CD1c-positive myeloid dendritic cell (primary cell): Measurements from ENCODE around the gene UBALD1.

Source experiments
- DNase-seq: peaks from one replicate; pipeline ENCODE4 v3.0.0-alpha.2; 2016; ENCODE audit errors: extremely low spot score

Gene UBALD1

DNA sequence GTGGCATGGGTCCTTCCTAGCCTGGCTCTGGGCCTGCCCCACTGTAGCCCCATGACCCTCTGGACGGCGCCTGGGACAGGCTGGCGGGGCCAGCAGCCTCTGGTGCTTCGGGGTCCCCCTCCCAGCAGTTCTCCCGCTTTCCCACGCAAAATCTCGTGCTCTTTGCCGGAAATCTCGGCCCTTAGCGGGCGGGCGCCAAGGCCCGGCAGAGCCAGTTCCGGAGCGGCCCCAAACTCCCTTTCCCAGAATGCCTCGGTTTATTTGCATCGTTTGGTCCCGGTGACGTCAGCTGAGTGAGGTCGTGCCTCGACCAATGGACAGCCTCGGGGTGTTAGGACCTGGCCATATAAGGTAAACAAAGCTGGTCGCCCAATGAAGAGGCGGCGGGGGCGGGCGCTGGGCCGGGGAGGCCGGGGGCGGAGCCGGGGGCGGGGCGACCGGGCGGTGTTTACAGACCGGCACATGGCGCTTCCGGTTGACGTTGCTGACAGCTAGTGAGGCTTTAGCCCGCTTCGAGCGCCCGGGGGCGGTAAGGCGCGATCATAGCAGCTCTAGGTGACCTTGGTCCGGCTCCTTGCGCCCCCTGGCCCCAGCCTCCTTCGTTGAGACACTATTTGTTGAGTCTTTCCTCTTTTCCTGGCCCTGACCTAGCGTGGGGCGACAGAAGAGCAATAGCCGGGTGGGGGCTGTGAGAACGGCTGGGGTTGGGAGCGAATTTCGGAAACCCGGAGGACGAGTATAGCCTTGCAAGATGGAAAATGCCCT is 1.5 kb upstream of the UBALD1 start:
- DNase-seq = peak; percentile 100

DNA sequence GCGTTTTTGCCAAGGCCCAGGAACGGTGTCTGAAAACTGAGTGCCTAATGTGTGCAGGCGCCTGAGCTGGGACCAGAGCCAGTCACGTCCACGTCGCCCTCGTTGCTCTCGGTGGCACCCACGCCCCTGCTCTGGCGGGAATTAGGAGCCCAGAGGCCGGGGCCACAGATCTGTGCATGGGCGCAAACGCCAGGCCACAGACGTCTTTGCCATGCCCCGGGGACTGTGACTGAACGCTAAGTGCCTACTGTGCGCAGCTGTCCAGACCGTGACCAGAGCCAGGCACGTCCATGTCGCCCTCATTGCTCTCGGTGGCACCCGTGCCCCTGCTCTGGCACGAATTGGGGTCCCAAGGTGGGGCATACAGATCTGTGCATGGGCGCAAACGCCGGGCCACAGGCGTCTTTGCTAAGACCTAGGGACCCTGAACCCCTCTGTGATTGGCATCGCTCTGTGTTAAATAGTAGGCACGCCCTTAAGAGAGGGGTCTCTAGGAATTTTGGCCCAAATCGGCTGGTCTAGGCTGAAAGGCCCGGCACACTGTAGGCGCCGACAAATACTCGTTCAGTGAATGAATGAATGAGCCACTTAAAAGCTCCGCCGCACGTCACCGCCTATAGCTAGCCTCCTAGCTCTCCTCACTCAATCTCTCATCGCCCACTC is 827 bp upstream of the UBALD1 start:
- no peak for DNase-seq

DNA sequence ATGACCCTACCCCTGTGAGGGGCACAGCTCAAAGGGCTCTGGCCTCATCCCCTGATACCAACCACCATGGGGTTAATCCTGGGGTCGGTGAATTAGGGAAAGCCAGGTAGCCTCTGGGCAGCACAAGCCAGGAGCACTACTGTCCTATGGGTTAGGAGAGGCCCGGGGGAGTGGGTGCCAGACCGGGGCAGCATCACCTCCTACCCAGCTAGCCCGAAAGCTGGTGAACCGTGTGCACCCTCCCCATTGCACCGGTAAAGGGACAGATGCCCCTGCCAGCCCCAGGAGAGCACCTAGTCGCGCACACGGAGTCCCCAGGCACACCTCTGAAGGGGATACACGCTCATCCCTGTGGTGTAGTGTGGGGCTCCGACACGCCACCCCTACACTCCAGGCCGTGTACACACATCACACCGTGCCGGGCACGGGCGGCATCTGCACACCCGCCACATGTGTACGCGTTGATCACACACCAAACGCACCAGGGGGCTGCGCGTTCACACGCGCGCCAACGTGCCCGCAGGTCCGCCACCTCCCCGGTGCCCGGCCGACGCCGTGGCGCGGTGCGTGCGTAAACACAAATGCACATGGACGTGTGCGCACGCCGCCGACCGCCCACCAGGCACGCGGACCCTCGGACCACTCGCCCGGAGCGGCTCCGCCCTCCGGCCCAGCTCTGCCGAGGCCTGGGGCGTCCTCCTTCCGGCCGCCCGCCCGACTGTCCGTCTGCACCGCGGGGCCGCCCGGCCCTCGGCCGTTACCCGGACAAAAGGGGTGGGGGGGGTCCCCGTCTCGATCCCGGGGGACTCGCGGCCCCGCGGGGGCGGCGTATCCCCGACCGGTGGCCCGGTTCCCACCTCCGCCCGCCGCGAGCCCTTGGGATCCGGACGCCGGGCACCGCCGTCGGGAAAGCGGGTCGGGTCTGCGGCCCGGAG is 785 bp downstream of the UBALD1 start:
- peak; percentile 45 for DNase-seq

DNA sequence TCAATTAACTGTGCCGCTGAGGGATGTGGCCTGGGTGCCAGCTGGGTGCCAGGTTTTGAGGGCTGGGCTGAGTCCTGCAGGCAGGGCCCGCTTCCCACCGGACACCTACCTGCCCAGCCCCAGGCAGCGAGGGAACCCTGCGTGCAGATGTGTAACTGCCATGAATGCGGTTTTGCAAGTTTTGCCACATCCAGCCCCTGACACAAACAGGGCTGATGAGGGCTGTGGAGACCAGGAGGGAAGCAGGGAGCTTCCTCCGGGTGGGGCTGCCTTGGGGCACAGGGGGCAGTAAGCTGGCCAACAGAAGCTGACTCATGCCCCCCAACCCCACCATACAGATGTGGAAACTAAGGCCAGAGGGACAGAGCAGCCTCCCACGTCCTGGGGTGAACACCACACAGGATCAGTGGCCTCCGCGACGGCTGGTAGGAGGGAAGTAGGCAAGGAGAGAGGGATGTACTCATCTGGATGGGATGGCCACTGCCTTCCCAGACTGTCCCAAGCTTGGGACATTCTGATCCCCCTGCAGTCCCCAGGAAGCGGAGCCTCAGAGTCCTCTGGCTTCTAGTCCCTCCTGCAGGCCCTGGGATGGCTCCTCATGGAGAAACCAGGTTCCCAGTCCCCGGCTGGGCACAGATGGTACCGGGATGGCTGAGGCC is 1.6 kb downstream of the UBALD1 start:
- peak; percentile 28 for DNase-seq

DNA sequence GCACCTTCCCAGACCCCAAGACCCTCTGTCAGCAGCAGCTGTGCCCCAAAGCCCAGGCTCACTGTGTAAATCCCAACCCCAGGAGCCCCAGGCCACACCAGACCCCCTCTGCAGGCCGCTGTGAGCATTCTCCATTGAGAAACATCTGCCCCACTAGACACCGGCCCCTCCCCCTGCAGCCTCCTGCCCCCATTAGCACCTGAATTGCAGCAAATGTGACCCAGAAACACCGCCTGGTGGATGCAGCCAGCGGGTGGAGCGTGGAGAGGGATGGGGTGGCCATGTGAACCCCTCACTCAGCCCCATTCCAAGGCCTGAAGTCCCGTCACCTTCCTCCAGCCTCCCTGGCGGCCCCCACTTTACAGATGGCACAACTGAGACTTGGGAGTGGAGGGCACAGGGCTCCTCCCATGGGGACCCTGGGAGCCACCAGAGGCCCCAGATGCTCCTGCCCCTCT is 2.2 kb downstream of the UBALD1 start:
- DNase-seq = no peak

DNA sequence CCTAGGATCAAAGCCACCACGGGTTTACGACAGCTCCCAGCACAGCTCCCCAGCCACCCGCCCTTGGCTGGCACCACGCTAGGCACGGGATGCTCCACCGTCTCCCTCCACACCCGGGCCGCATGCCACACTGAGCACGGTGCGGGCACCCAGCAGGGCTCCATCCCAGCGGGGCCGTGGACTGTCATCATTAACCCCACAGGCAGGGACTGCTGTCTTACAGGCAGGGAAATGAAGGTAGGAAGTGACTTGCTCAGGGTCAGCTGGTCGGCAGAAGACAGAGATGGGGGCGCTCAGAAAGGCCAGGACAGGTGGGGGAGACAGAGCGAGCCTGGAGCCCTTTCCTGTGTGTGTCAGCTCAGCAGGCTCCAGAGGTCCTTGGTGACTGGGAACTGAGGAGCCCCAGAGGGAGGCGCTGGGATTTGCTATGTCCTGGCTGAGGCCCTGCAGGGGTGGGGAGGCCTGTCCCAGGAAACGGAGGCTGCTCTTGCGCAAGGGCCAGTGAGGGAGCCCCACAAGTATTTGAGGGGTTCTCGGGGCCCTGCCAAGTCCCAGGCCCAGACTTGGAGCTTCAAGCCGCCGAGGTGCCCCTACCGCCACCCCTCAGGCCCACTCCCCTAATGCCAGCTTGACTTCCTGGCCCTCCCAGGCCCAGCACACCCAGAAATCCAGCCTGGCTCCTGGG is 3.2 kb downstream of the UBALD1 start:
- no peak for DNase-seq

DNA sequence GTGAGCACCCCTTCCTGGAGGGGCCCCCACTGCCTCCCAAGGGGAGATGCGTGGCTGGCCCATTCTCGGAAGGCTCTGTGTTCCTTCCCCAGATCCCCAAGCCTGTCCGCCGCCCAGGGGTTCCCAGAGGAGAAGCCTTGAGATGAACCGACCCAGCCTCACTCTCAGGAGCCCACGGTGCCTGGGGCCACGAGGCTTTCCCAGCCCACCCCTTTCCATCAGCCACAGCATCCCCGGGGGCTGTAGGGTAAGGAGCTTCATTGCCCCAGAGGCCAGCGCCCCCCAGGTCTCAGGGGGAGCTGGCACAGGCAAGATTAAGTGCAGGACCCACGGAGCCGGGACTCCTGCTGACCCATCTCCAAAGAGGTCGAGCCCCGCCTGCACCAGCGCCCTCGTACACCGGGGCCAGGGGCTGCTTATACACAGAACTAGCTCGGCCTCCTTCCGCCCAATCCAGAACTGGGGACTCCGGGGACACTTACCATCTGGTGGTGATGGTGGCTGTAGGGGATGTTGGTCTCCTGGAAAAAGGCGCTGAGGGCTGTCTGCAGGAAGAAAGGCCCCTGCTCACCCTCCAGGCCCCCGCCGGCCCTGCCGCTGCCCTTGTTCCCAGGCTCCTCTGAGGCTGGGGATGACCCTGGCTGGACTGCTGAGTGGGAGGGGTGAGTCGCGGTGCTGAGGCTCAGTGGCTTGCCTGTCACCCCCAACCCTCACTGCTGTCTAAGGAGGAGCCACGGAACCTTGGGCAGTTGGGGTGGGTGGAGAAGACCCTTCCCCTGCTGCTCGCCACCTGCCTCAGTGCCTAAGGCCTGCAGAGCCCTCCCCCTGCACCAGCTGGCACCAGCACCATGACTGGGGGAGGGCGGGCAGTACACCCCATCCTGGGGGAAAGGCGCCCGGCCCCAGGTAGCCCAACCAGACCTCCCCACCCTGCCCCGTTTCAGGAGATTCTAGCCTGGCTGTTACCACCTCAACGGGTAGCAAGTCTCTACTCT is 4.4 kb downstream of the UBALD1 start:
- no peak for DNase-seq

DNA sequence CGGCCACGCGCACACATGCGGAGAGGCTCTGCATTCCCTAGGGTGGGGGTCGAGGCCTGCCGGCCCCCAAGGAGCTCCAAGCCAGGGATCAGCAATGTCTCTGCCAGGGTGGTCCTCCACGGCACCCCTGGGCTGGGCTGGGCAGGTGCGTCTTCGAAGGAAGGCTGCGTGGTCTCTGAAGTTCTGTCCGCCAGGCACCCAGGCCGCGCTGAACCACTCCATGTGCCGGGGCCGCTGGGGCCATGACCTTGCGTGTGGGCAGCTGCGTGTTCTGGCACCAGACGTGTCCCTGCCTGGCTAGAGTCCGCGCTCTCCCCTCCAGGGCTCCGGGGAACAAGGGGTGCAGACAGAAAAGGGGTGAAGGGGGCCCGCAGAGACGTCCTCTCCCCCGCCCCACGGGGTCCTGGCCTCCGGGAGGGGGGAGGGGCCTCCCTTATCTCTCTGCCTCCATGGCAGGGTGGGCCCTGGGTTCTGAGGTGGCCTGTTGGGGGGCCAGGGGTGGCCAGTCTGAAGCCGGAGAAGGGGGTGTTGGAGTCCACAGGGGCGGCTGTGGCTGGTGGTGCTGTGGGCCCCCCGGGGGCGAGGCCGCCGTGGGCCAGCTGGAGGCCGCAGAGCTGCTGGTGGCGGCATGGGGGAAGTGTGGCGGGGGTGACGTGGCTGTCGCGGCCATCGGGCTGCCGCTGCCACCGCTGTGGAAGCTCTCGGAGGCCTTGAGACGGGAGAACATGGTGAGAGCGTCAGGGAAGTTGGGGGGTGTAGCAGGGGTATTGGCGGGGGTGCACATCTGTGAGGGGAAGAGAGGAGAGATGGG is 5.3 kb downstream of the UBALD1 start:
- no peak for DNase-seq

DNA sequence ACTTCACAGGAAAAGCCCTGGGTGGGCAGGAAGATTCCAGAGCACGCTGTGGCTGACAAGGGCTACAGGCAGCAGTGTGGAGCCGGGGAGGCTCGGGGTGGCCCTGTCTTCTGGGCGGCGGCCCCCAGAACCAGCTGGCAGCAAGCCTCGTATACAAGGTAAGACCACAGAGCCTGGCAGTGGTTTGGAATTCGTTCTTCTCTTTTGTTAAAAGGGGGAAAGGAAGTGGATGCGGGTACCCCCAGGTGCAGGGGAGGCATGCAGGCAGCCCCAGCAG is 6.0 kb downstream of the UBALD1 start:
- no peak for DNase-seq

DNA sequence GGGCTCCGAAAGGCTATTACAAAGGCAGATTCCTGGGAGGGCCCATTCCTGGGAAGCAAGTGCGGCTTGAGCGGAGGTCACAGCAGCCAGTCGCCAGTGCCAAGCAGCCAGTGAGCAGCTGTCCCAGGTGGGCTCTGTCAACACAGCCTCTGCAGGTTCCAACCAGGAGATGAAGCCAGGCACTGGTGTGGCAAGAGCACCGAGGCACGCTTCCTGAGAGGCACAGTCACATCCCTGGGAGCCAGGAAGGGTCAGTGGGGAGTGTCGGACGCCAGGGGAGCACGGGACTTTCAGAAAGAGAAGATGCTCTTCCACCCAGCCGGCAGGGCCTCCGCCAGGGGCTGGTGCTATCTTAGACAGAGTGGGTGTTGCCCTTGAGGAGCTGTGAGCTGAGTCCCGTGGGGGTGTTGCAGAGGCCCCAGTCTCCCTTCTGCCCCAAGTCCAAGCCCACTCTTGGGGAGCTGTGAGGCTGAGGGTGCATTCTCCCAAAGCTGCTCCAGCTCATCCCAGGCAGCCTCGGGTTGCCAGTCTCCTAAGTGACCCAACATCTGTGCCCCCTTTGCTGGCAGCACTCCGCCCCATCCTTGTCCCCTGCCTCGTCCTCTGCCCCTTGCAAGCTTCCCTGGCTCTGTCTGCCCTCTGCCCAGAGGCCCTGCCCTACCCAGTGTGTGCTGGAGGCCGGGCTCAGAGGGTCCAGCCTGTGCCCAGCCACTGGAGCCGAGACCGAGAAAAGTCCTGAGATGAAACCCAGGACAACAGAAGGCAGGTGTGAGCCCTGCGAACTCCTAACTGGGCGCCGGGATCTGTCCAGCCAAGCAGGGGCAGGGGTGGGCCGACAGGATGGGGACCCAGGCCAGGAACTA is 6.6 kb downstream of the UBALD1 start:
- no peak for DNase-seq

DNA sequence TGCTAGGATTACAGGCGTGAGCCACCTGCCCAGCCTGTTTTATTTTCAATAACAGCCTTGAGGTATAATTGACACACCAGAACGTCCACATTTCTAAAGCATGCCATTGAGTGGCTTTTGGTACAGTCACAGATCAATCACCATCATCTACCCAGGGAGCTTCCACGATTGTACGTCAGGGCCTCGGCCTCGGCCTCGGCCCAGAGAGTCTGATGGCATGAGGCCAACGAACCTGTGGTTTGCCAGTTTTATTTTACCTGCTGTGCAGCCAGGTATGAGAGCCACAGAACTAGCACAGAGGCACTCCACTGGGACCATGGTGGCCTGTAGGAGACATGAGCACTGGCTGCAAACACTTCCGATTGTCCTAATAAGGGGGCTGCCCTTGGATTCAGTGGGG is 8.3 kb downstream of the UBALD1 start:
- DNase-seq = no peak

DNA sequence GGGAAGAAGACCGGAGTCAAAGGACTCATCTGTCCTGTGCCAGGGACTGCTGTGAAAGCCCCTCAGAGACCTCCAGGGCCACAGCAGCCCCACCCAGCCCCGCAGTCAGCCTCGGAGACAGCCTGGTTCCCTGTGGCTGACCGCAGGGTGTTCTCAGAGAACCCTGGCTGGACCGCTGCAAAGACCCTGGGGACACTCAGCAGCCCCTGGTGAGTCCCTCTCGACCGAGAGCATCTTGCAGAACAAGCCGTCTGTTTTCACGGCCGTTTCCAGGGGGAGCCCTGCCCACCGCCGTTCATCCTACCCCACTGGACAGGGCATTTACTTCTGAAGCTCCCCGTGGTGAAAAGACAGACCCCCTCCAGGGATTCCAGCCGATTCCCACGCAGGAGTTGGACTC is 10.3 kb downstream of the UBALD1 start:
- DNase-seq = no peak

DNA sequence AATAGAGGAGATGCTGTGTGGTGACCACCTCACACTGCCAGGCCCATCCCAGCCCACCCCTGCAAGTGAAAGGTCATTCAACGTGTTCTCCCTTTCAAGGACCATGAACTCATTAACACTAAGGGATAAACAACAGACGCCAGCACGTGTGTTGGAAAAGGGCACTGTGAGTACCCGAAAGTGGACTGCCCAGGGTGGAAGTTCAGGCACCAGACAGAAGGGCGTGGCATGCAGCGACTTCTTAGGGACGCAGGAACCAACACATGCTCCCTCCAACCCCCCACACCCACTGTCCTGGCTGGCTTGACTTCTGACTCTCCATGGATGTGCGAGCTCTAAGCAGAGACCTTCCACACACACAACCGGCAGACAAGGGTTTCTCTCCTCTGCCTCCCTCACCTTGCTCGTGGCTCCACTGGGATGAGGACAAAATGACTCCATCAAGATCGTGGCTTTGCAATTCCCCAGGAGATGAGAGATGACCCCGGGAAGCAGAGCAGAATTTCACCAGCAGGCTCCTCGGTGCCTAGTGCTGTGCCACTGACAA is 11.0 kb downstream of the UBALD1 start:
- DNase-seq = no peak

DNA sequence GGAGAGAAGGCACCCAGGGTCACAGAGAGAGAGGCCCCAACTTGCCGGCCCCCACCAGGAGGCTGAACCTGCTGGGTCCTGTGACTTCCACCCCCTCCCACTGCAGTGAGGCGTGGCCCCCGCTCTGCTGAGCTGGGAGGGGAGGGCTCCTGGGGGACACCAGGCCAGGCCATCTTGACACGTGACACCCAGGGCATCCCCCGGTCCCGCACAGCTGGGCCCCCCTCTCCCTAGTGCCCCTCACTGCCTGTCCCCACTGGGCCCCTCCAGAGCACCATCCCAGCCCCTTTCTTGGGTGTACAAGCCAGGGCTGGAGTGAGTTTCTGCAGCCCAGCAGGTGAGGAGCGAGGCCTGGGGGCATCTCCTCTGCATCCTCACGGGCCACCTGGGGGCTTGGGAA is 12.4 kb downstream of the UBALD1 start:
- DNase-seq = no peak

DNA sequence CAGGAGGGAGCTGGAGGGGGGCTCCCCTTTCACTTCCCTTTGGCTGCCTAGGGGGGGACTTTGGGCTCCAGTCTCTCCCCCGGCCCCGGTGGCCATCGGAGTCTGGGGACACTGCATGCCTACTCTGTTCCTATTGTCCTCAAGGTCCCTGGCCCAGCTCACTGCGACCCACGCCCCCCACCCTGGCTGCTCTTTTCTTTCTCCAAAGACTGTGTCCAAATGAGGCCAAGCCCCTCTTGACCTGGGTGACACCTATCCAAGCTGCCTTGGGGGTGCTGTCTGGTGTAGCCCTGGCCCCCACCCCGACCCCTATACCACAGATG is 12.9 kb downstream of the UBALD1 start:
- no peak for DNase-seq

DNA sequence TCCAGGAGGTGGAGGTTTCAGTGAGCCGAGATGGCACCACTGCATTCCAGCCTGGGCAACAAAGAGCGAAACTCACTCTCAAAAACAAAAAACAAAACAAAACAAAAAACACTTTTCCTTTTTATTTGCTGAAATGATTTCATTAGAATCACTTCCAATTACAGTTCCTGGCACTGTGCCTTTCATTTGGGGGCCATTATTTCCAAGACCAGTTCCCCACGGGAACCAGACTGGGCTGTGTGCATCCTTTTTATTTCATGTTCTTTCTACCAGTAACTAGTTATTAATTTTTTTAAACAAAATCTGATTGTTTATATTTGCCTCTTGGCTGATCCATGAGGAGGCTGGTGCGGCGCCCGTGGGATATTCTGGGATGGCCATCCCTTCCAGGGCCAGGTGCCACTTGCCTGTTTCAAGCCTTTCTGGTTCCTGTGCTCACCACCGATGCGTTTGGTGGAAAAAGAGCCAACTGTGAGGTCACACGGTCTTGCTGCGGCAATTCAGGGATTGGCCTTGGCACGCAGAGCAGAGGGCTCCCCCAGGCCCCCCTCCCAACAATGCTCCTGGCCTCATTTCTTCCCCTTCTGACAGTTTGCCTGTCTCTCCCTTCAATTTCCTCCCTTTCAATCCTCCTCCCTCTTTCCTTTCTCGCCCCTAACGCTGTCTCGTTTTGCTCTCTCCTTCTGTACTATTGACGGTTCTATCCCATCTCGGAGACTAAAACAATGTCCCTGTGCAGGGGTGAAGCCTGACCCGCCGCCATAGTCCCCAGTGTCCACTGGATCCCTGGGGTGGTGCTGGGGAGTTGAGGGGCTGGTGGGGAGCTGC is 13.4 kb downstream of the UBALD1 start:
- no peak for DNase-seq

DNA sequence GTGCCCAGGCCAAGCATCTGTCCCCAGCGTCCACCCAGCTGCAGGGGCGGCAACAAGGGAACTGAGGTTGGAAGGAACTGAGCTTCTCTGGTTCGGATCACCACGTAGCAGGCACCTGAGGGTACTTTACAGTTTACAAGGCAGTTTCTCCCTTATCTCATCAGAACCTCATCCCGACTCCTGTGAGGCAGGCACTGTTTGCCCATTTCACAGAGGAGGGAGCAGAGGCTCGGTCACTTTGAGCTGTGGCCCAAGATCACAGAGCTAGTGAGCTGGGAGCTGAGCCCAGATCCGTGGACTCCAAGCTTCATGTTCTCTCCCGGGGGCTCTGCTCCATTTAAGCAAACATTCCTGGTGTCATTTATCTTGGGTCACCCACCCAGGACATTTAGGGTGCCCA is 15.1 kb downstream of the UBALD1 start:
- no peak for DNase-seq
